ENCODE data around the gene ZNF526.

The ZNF526 gene

GRCh38 chr19:42207767-42208271 is 12.3 kb upstream of the ZNF526 start:
- Histone ChIP-seq H3K36me3 (peaks cover 54 to 99% (median 82%) of the 10 kb centered on the region in 3 donors), H3K9me3 (no peaks in the 10 kb centered on the region), H3K4me3 (no peak overlapping the region), H3K4me1 (peaks cover 0 to 12% (median 0%) of the 10 kb centered on the region in 4 donors), H3K27me3 (no peaks in the 10 kb centered on the region), H3K27ac (no peak overlapping the region)
- no peak for DNase-seq
- TF ChIP-seq CTCF (IDR thresholded peaks at IDR 0.05): no peak
- intact Hi-C loops (cut with DNase I; ENCODE audit: low total_unique reads): no loop called here

DNA sequence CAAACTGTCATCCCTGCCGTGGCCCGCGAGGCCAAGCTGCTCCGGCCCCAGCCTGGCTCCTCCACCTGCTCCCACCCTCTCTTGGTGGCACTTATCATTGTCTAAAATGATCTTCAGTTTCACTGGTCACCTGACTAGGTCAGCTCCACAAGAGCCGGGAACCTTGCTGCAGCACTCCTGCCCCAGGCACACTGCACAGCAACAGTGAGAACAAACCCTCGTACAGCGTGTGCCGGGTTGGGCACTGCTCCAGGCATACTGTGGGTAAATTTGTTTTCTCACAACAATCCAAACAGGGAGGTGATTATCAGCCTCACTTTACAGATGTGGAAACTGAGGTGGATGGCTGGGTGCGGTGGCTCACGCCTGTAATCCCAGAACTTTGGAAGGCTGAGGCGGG is 11.5 kb upstream of the ZNF526 start:
- no peaks in the 10 kb centered on the region for H3K9me3 ChIP-seq
- DNase-seq: no peak
- H3K4me1 ChIP-seq: peaks cover 0 to 12% (median 0%) of the 10 kb centered on the region in 4 donors
- intact Hi-C loops (cut with DNase I; ENCODE audit: low total_unique reads): no loop called here
- no peak for TF ChIP-seq CTCF (IDR thresholded peaks at IDR 0.05)
- H3K27me3 ChIP-seq: no peaks in the 10 kb centered on the region
- no peak overlapping the region for H3K4me3 ChIP-seq
- H3K27ac ChIP-seq: no peak overlapping the region
- peaks cover 55 to 99% (median 80%) of the 10 kb centered on the region in 3 donors for H3K36me3 ChIP-seq

DNA sequence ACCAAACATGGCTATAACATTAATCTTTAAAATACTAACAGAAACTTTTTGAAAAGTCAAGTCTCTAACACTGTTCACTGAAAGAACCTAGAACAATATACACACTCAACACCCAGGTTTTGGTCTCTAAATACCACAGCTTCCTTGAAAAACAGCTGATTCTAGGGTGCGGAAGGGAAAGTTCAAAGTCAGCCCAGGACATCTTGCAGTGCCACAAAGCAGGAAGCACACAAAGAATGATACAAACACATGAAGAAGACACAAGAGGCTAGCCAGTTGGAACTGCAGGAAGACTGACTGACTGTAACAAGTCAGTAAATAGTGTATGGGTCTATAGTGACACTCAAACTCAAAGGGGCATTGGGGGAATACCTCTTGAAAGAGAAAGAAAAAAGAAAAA is 7.2 kb upstream of the ZNF526 start:
- Histone ChIP-seq H3K27me3 (no peaks in the 10 kb centered on the region), H3K4me3 (no peak overlapping the region), H3K9me3 (no peaks in the 10 kb centered on the region), H3K27ac (no peak overlapping the region), H3K4me1 (peaks cover 0 to 26% (median 14%) of the 10 kb centered on the region in 4 donors), H3K36me3 (peaks cover 34 to 72% (median 52%) of the 10 kb centered on the region in 3 donors)
- intact Hi-C loops (cut with DNase I; ENCODE audit: low total_unique reads): no loop called here
- no peak for TF ChIP-seq CTCF (IDR thresholded peaks at IDR 0.05)
- no peak for DNase-seq

- no peaks in the 10 kb centered on the region for H3K9me3 ChIP-seq
- H3K4me3 ChIP-seq: no peak overlapping the region
- DNase-seq: no peak
- H3K4me1 ChIP-seq: peaks cover 0 to 38% (median 32%) of the 10 kb centered on the region in 4 donors
- no peak for TF ChIP-seq CTCF (IDR thresholded peaks at IDR 0.05)
- no peaks in the 10 kb centered on the region for H3K27me3 ChIP-seq
- H3K36me3 ChIP-seq: peaks cover 15 to 51% (median 32%) of the 10 kb centered on the region in 3 donors
- intact Hi-C loops (cut with DNase I; ENCODE audit: low total_unique reads): no loop called here
- H3K27ac ChIP-seq: no peak overlapping the region
Observed at GRCh38 chr19:42214810-42215485, 5.2 kb upstream of the ZNF526 start.

- peak overlapping the region; percentile 89 to 93 for H3K27ac ChIP-seq
- no peaks in the 10 kb centered on the region for H3K9me3 ChIP-seq
- peak in 1 of 2 donors; percentile 78 for DNase-seq
- TF ChIP-seq CTCF (IDR thresholded peaks at IDR 0.05): no peak
- intact Hi-C loops (cut with DNase I; ENCODE audit: low total_unique reads): no loop called here
- H3K4me1 ChIP-seq: peaks cover 0 to 53% (median 42%) of the 10 kb centered on the region in 4 donors
- no peaks in the 10 kb centered on the region for H3K27me3 ChIP-seq
- peaks cover 12 to 32% (median 23%) of the 10 kb centered on the region in 3 donors for H3K36me3 ChIP-seq
- H3K4me3 ChIP-seq: peak overlapping the region; percentile 86 to 88
Observed at GRCh38 chr19:42216653-42217519, 3.2 kb upstream of the ZNF526 start.

Measured in tibial artery (tissue), 4 donors.